Natural killer cell (primary cell): ENCODE data around the gene LRCOL1. TPM values are rescaled to one million over a fixed set of nuclear protein-coding genes. Genes with fewer than 3 reads are reported as not detected.

ENCODE experiments used
- ATAC-seq, 3 donors: fragments of 150-1000 bp in 2 of 3; fragments of 200-7000 bp in 1 of 3; cut with Tn5 transposase; 1 replicate in 1 of 3; 2 replicates in 2 of 3; pipeline ENCODE4 v1.10.0; 2021; ENCODE audit warnings: mild to moderate bottlenecking in 2 of 3, moderate library complexity in 2 of 3
- DNase-seq, 2 donors: peaks; one replicate each; pipeline versions ENCODE4 v3.0.0 to v3.0.0-alpha.2; 2013 to 2021; ENCODE audit warnings: mixed read lengths in 1 of 2
- H3K27ac ChIP-seq: one replicate; pipeline ENCODE4 v1.5.1; 2013; ENCODE audit warnings: mild to moderate bottlenecking, low read length
- H3K27me3 ChIP-seq: one replicate; pipeline ENCODE4 v1.6.1; 2013; ENCODE audit warnings: low read length; ENCODE audit not compliant: control insufficient read depth, insufficient read depth
- H3K36me3 ChIP-seq: one replicate; pipeline ENCODE4 v1.6.1; 2013; ENCODE audit warnings: low read length; ENCODE audit not compliant: control insufficient read depth, insufficient read depth
- H3K4me1 ChIP-seq: one replicate; pipeline ENCODE4 v1.6.1; 2013; ENCODE audit warnings: low read length; ENCODE audit not compliant: control insufficient read depth, insufficient read depth
- H3K4me3 ChIP-seq: one replicate; pipeline ENCODE4 v1.5.1; 2013; ENCODE audit warnings: low read length
- H3K9me3 ChIP-seq: one replicate; pipeline ENCODE4 v1.6.1; 2013; ENCODE audit warnings: low read length; ENCODE audit not compliant: control insufficient read depth, insufficient read depth
- H3K27ac Mint-ChIP-seq, 2 donors: one replicate each; pipeline ENCODE4 v1.8.0; 2022; ENCODE audit warnings: mild to moderate bottlenecking in 2 of 2, mixed read lengths in 2 of 2, moderate library complexity in 1 of 2
- H3K27me3 Mint-ChIP-seq, 2 donors: one replicate each; pipeline ENCODE4 v1.8.0; 2022; ENCODE audit warnings: low read depth in 2 of 2, mixed read lengths in 2 of 2
- H3K36me3 Mint-ChIP-seq: one replicate; pipeline ENCODE4 v1.8.0; 2022; ENCODE audit warnings: mixed read lengths
- H3K4me1 Mint-ChIP-seq, 2 donors: one replicate each; pipeline ENCODE4 v1.8.0; 2022; ENCODE audit warnings: mixed read lengths in 2 of 2
- H3K4me3 Mint-ChIP-seq: one replicate; pipeline ENCODE4 v1.8.0; 2022; ENCODE audit warnings: mild to moderate bottlenecking, moderate library complexity, mixed read lengths
- H3K9me3 Mint-ChIP-seq, 2 donors: one replicate each; pipeline ENCODE4 v1.8.0; 2022; ENCODE audit warnings: mixed read lengths in 2 of 2
- WGBS: methylation state at CpG from one replicate; pipeline ENCODE4 v1.1.7; 2013; ENCODE audit warnings: missing lambda C conversion rate; ENCODE audit not compliant: insufficient coverage; 5-methylcytosine and 5-hydroxymethylcytosine counted together
- intact Hi-C: fragments of 100-400 bp; cut with micrococcal nuclease; formaldehyde crosslinking; loops from one replicate; pipeline ENCODE4 v1.14.2; 2022
- total RNA-seq, 4 donors: library from RNA; stranded (reverse); fragments of 120-200 nt in 1 of 4; gene quantifications; one replicate each; pipeline versions ENCODE4 v1.2.3 to v1.2.4, GENCODE V29; 2013 to 2022
- TF ChIP-seq, protein P1 (sequence below): fragments of 200-600 bp; IDR thresholded peaks from one replicate; pipeline ENCODE4 v1.8.0; 2022; ENCODE audit warnings: antibody characterized with exemption

The LRCOL1 gene
- total RNA-seq, 3 donors from 2014 or later (not counting 1 experiment from before 2014, with no cell fraction given): not detected

DNA sequence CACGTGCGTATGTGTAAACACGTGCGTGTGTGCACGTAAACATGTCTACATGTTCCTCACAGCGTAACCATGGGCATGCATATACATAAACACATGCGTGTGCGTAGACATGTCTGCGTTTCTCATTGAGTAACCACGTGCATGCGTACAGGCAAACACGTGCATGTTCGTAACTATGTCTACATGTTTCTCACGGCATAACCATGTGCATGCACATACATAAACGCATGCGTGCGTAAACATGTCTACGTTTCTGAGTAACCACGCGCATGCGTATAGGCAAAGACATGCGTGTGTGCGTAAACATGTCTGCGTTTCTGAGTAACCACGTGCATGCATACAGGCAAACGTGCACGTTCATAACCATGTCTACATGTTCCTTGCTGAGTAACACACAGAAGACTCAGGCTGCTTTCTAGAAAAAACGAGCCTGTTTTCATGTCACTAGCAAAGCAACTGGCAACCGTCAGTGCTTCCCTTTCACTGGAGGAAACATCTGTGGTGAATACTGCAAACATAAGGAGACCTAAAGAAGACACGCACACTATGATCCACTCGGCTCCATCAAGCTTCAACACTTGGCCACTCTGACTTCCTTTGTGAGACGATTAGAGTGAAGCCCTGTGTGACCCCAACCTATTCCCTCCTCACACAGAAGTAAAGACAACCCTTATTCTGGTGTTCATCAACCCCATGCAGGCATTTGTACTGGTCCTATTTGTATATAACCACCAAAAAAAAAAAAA is 47.9 kb upstream of the LRCOL1 start:
- H3K36me3 ChIP-seq: peaks cover 53% of the 10 kb centered on the region
- peaks cover 22% of the 10 kb centered on the region for H3K36me3 Mint-ChIP-seq
- intact Hi-C loops: no loop called here
- H3K4me1 ChIP-seq: peaks cover 5% of the 10 kb centered on the region
- DNase-seq (no peak), ATAC-seq (peak in 1 of 3 donors; percentile 63)
- H3K4me3 Mint-ChIP-seq: no peak overlapping the region
- no peaks in the 10 kb centered on the region for H3K27me3 Mint-ChIP-seq
- H3K9me3 Mint-ChIP-seq: no peaks in the 10 kb centered on the region
- 78% methylated on average over 32 of the region's 32 CpGs for WGBS
- H3K4me1 Mint-ChIP-seq: peaks cover 7 to 8% of the 10 kb centered on the region in 2 donors
- no peaks in the 10 kb centered on the region for H3K9me3 ChIP-seq
- H3K27ac Mint-ChIP-seq: no peak overlapping the region
- TF ChIP-seq, protein P1, sequence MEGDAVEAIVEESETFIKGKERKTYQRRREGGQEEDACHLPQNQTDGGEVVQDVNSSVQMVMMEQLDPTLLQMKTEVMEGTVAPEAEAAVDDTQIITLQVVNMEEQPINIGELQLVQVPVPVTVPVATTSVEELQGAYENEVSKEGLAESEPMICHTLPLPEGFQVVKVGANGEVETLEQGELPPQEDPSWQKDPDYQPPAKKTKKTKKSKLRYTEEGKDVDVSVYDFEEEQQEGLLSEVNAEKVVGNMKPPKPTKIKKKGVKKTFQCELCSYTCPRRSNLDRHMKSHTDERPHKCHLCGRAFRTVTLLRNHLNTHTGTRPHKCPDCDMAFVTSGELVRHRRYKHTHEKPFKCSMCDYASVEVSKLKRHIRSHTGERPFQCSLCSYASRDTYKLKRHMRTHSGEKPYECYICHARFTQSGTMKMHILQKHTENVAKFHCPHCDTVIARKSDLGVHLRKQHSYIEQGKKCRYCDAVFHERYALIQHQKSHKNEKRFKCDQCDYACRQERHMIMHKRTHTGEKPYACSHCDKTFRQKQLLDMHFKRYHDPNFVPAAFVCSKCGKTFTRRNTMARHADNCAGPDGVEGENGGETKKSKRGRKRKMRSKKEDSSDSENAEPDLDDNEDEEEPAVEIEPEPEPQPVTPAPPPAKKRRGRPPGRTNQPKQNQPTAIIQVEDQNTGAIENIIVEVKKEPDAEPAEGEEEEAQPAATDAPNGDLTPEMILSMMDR: no peak
- H3K27me3 ChIP-seq: no peaks in the 10 kb centered on the region
- H3K27ac ChIP-seq: no peak overlapping the region
- no peak overlapping the region for H3K4me3 ChIP-seq

GRCh38 chr12:132657004-132657727 is 46.8 kb upstream of the LRCOL1 start:
- TF ChIP-seq, protein P1: no peak
- no peak for DNase-seq
- no peak for ATAC-seq
- Mint-ChIP-seq H3K4me3 (no peak overlapping the region), H3K36me3 (peaks cover 16% of the 10 kb centered on the region), H3K27me3 (no peaks in the 10 kb centered on the region), H3K9me3 (no peaks in the 10 kb centered on the region), H3K4me1 (no peaks in the 10 kb centered on the region), H3K27ac (no peak overlapping the region)
- Histone ChIP-seq H3K4me3 (no peak overlapping the region), H3K27ac (no peak overlapping the region), H3K4me1 (no peaks in the 10 kb centered on the region), H3K27me3 (no peaks in the 10 kb centered on the region), H3K9me3 (no peaks in the 10 kb centered on the region), H3K36me3 (peaks cover 57% of the 10 kb centered on the region)
- intact Hi-C loops: no loop called here
- 98% methylated on average over 12 of the region's 12 CpGs for WGBS

DNA sequence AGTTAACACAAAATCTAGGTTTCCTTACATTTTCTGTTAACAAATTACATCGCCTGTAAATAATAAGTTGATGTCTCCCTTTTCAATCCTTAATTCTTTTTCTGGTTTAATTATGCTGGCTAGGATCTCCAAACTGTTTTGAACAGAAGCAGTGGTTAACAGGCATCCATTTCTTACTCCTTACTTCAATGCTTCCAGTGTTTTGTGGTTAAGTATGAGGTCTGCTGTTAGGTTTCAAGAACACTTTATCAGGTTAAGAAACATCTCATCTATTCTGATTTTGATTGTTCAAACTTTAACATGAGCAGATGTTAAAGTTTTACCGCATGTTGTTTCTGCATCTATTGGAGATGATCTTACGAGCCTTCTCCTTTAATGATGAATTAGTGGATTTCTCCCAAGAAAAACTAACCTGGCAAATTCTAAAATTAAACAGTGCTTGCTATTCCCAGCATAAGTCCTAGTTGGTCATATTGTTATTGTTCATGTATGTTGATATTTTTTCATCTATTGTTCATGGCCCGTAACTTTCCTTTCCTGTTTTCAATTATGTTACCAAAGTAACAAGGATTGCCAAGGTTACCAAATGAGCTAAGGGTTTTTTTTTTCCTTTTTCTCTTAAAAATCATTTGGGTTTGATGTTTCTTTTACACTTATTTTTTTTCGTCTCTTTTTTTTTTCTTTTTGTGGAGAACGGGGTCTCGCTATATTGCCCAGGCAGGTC is 43.3 kb upstream of the LRCOL1 start:
- no peak for ATAC-seq
- Mint-ChIP-seq H3K4me1 (no peaks in the 10 kb centered on the region), H3K27ac (no peak overlapping the region), H3K36me3 (peaks cover 16% of the 10 kb centered on the region), H3K4me3 (no peak overlapping the region), H3K9me3 (no peaks in the 10 kb centered on the region), H3K27me3 (no peaks in the 10 kb centered on the region)
- H3K4me3 ChIP-seq: no peak overlapping the region
- intact Hi-C loops: no loop called here
- DNase-seq: no peak
- H3K27me3 ChIP-seq: no peaks in the 10 kb centered on the region
- peaks cover 50% of the 10 kb centered on the region for H3K36me3 ChIP-seq
- WGBS: no CpG with 5 or more reads among the region's 7 CpGs
- TF ChIP-seq, protein P1: no peak
- H3K27ac ChIP-seq: no peak overlapping the region
- H3K9me3 ChIP-seq: no peaks in the 10 kb centered on the region
- H3K4me1 ChIP-seq: no peaks in the 10 kb centered on the region
